HEK293 (cell line): ENCODE results near the gene APRT.
A peak's percentile ranks its signal among the peaks of the same experiment; 100 is the strongest.

Source experiments
- BCL11B ChIP-seq: fragments of 450-650 bp; formaldehyde crosslinking; IDR thresholded peaks from 2 replicates; pipeline ENCODE4 v1.5.1; 2016; ENCODE audit warnings: low read depth, missing biosample characterization, missing genetic modification characterization
- KLF9 ChIP-seq: fragments of 450-650 bp; formaldehyde crosslinking; IDR thresholded peaks from 2 replicates; pipeline ENCODE4 v1.5.1; 2016; ENCODE audit warnings: missing biosample characterization, missing genetic modification characterization, low read depth
- SCRT2 ChIP-seq: fragments of 450-650 bp; formaldehyde crosslinking; IDR thresholded peaks from 2 replicates; pipeline ENCODE4 v1.5.1; 2016; ENCODE audit warnings: missing biosample characterization, missing genetic modification characterization
- ZBTB20 ChIP-seq: fragments of 450-650 bp; formaldehyde crosslinking; IDR thresholded peaks from 2 replicates; pipeline ENCODE4 v1.5.1; 2016; ENCODE audit warnings: missing biosample characterization, missing genetic modification characterization
- ZFP69B ChIP-seq: fragments of 450-650 bp; formaldehyde crosslinking; IDR thresholded peaks from 2 replicates; pipeline ENCODE4 v1.5.1; 2016; ENCODE audit warnings: missing biosample characterization, missing genetic modification characterization
- ZNF140 ChIP-seq: fragments of 450-650 bp; formaldehyde crosslinking; IDR thresholded peaks from 2 replicates; pipeline ENCODE4 v1.5.1; 2016; ENCODE audit warnings: missing biosample characterization, missing genetic modification characterization
- ZNF157 ChIP-seq: fragments of 450-650 bp; formaldehyde crosslinking; IDR thresholded peaks from 2 replicates; pipeline ENCODE4 v1.5.1; 2016; ENCODE audit warnings: missing biosample characterization, missing genetic modification characterization
- ZNF169 ChIP-seq: fragments of 450-650 bp; formaldehyde crosslinking; IDR thresholded peaks from 2 replicates; pipeline ENCODE4 v1.5.1; 2016; ENCODE audit warnings: missing biosample characterization, missing genetic modification characterization
- ZNF24 ChIP-seq: fragments of 450-650 bp; formaldehyde crosslinking; IDR thresholded peaks from 2 replicates; pipeline ENCODE4 v1.5.1; 2016; ENCODE audit warnings: missing biosample characterization, missing genetic modification characterization
- ZNF37A ChIP-seq: fragments of 450-650 bp; IDR thresholded peaks from 2 replicates; pipeline ENCODE4 v1.5.1; 2018; ENCODE audit warnings: missing biosample characterization, missing genetic modification characterization
- ZNF433 ChIP-seq: fragments of 450-650 bp; formaldehyde crosslinking; IDR thresholded peaks from 2 replicates; pipeline ENCODE4 v1.5.1; 2016; ENCODE audit warnings: missing biosample characterization, missing genetic modification characterization, low read depth
- ZNF48 ChIP-seq: fragments of 450-650 bp; formaldehyde crosslinking; IDR thresholded peaks from 2 replicates; pipeline ENCODE4 v1.5.1; 2016; ENCODE audit warnings: missing biosample characterization, missing genetic modification characterization
- ZNF624 ChIP-seq: fragments of 450-650 bp; formaldehyde crosslinking; IDR thresholded peaks from 2 replicates; pipeline ENCODE4 v1.5.1; 2017; ENCODE audit warnings: missing biosample characterization, missing genetic modification characterization
- ZNF654 ChIP-seq: fragments of 450-650 bp; formaldehyde crosslinking; IDR thresholded peaks from 2 replicates; pipeline ENCODE4 v1.5.1; 2016; ENCODE audit warnings: low read depth, missing biosample characterization, missing genetic modification characterization
- ZNF660 ChIP-seq: fragments of 450-650 bp; IDR thresholded peaks from 2 replicates; pipeline ENCODE4 v1.5.1; 2018; ENCODE audit warnings: missing biosample characterization, mild to moderate bottlenecking, missing genetic modification characterization
- ZNF677 ChIP-seq: fragments of 450-650 bp; IDR thresholded peaks from 2 replicates; pipeline ENCODE4 v1.5.0; 2018; ENCODE audit warnings: missing biosample characterization, mild to moderate bottlenecking, missing genetic modification characterization, moderate library complexity
- ZNF707 ChIP-seq: fragments of 450-650 bp; formaldehyde crosslinking; IDR thresholded peaks from 2 replicates; pipeline ENCODE4 v1.5.1; 2016; ENCODE audit warnings: missing biosample characterization, missing genetic modification characterization
- ZNF768 ChIP-seq: fragments of 450-650 bp; formaldehyde crosslinking; IDR thresholded peaks from 2 replicates; pipeline ENCODE4 v1.5.1; 2018; ENCODE audit warnings: missing biosample characterization, mild to moderate bottlenecking, missing genetic modification characterization
- ZSCAN23 ChIP-seq: fragments of 450-650 bp; formaldehyde crosslinking; IDR thresholded peaks from 2 replicates; pipeline ENCODE4 v1.5.1; 2016; ENCODE audit warnings: missing biosample characterization, missing genetic modification characterization
- TF ChIP-seq, protein P1 (sequence below): fragments of 450-650 bp; formaldehyde crosslinking; IDR thresholded peaks from 2 replicates; pipeline ENCODE4 v1.5.1; 2017; ENCODE audit warnings: missing biosample characterization, missing genetic modification characterization
- TF ChIP-seq, protein P2 (sequence below): fragments of 450-650 bp; formaldehyde crosslinking; IDR thresholded peaks from 2 replicates; pipeline ENCODE4 v1.5.1; 2016; ENCODE audit warnings: missing biosample characterization, missing genetic modification characterization
- TF ChIP-seq, protein P3 (sequence below): fragments of 450-650 bp; formaldehyde crosslinking; IDR thresholded peaks from 2 replicates; pipeline ENCODE4 v1.5.1; 2017; ENCODE audit warnings: missing biosample characterization, missing genetic modification characterization
- TF ChIP-seq, protein P4 (sequence below): fragments of 450-650 bp; formaldehyde crosslinking; IDR thresholded peaks from 2 replicates; pipeline ENCODE4 v1.5.1; 2016; ENCODE audit warnings: missing biosample characterization, missing genetic modification characterization
- TF ChIP-seq, protein P5 (sequence below): fragments of 450-650 bp; IDR thresholded peaks from 2 replicates; pipeline ENCODE4 v1.5.1; 2018; ENCODE audit warnings: missing biosample characterization, mild to moderate bottlenecking, missing genetic modification characterization
- TF ChIP-seq, protein P6 (sequence below): fragments of 450-650 bp; formaldehyde crosslinking; IDR thresholded peaks from 2 replicates; pipeline ENCODE4 v1.5.1; 2016; ENCODE audit warnings: missing biosample characterization, missing genetic modification characterization
- TF ChIP-seq, protein P7 (sequence below): fragments of 450-650 bp; formaldehyde crosslinking; IDR thresholded peaks from 2 replicates; pipeline ENCODE4 v1.5.1; 2016; ENCODE audit warnings: missing biosample characterization, missing genetic modification characterization

Gene APRT

DNA sequence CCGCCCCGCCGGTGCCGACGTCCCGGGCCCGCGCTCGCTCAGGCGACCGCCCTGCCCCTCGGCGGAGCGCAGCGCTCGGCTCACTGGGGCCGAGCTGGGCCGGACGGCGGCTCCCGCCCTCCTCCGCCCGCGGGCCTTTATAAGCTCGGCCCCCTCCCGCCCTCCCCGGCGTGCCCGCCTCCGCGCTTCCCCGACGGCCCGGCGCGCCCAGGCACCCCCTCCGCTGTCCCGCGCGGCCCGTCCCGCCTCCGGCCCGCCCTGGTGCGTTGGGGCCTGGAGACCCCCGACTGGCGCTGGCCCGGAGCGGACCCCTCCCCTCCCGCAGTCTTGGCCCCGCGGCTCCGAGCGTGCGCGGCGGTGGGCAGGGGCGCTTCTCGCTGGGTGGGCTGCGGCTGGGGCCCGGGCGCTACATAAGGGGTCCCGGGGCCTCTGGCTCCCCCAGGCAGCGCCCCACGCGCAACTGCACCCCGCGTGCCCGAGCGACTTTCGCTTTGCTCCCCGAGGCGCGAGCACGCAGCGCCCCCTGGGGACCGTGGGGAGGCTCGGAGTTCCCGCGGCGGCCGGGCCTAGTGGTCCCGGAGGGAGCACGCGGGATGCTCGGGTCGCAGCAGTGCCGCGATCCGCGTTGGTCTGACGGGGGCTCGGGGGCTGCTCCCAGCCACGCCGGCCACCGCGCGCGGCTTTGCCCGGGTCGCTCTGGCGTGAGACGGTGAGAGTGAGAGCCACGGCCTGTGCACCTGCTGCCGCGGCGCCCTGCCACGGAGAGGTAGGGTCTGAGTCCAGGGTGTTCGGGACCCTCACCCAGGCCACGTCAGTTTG lies 26.4 kb downstream of the APRT start, which contains the start of gene PIEZO1 (continued):
- TF ChIP-seq, protein P1, sequence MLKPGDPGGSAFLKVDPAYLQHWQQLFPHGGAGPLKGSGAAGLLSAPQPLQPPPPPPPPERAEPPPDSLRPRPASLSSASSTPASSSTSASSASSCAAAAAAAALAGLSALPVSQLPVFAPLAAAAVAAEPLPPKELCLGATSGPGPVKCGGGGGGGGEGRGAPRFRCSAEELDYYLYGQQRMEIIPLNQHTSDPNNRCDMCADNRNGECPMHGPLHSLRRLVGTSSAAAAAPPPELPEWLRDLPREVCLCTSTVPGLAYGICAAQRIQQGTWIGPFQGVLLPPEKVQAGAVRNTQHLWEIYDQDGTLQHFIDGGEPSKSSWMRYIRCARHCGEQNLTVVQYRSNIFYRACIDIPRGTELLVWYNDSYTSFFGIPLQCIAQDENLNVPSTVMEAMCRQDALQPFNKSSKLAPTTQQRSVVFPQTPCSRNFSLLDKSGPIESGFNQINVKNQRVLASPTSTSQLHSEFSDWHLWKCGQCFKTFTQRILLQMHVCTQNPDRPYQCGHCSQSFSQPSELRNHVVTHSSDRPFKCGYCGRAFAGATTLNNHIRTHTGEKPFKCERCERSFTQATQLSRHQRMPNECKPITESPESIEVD (tag by site-specific recombination): no peak
- TF ChIP-seq ZNF140 (tag by site-specific recombination): no peak
- TF ChIP-seq ZNF48 (tag by site-specific recombination): no peak
- TF ChIP-seq, protein P2, sequence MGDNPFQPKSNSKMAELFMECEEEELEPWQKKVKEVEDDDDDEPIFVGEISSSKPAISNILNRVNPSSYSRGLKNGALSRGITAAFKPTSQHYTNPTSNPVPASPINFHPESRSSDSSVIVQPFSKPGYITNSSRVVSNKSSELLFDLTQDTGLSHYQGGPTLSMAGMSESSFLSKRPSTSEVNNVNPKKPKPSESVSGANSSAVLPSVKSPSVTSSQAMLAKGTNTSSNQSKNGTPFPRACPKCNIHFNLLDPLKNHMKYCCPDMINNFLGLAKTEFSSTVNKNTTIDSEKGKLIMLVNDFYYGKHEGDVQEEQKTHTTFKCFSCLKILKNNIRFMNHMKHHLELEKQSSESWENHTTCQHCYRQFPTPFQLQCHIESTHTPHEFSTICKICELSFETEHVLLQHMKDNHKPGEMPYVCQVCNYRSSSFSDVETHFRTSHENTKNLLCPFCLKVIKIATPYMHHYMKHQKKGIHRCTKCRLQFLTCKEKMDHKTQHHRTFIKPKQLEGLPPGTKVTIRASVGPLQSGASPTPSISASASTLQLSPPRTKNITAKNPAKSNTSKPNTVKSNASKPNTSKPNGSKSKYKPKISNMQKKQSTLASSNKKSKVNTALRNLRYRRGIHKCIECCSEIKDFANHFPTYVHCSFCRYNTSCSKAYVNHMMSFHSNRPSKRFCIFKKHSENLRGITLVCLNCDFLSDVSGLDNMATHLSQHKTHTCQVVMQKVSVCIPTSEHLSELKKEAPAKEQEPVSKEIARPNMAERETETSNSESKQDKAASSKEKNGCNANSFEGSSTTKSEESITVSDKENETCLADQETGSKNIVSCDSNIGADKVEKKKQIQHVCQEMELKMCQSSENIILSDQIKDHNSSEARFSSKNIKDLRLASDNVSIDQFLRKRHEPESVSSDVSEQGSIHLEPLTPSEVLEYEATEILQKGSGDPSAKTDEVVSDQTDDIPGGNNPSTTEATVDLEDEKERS (tag by site-specific recombination): no peak
- TF ChIP-seq BCL11B (tag by site-specific recombination): peak; percentile 33; the same call in 1 of the 2 replicates
- 0 out of 2 replicates have a peak, but pooled peaks have one; percentile 10 for TF ChIP-seq ZNF654 (tag by site-specific recombination)
- TF ChIP-seq ZSCAN23 (tag by site-specific recombination): no peak
- no peak for TF ChIP-seq ZNF37A
- no peak for TF ChIP-seq ZNF707 (tag by site-specific recombination)
- no peak for TF ChIP-seq ZNF24
- no peak for TF ChIP-seq ZNF624 (tag by site-specific recombination)
- TF ChIP-seq ZNF157 (tag by site-specific recombination): no peak
- peak; percentile 32; the same call in 1 of the 2 replicates for TF ChIP-seq ZFP69B (tag by site-specific recombination)
- TF ChIP-seq ZBTB20 (tag by site-specific recombination): peak; percentile 72; the same call in 1 of the 2 replicates
- 0 out of 2 replicates have a peak, but pooled peaks have one; percentile 65 for TF ChIP-seq ZNF660 (tag by site-specific recombination)
- TF ChIP-seq ZNF677 (tag by site-specific recombination): no peak; the same call in 1 of the 2 replicates
- no peak for TF ChIP-seq ZNF433 (tag by site-specific recombination)
- TF ChIP-seq, protein P3, sequence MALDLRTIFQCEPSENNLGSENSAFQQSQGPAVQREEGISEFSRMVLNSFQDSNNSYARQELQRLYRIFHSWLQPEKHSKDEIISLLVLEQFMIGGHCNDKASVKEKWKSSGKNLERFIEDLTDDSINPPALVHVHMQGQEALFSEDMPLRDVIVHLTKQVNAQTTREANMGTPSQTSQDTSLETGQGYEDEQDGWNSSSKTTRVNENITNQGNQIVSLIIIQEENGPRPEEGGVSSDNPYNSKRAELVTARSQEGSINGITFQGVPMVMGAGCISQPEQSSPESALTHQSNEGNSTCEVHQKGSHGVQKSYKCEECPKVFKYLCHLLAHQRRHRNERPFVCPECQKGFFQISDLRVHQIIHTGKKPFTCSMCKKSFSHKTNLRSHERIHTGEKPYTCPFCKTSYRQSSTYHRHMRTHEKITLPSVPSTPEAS (tag by site-specific recombination): no peak
- TF ChIP-seq, protein P4, sequence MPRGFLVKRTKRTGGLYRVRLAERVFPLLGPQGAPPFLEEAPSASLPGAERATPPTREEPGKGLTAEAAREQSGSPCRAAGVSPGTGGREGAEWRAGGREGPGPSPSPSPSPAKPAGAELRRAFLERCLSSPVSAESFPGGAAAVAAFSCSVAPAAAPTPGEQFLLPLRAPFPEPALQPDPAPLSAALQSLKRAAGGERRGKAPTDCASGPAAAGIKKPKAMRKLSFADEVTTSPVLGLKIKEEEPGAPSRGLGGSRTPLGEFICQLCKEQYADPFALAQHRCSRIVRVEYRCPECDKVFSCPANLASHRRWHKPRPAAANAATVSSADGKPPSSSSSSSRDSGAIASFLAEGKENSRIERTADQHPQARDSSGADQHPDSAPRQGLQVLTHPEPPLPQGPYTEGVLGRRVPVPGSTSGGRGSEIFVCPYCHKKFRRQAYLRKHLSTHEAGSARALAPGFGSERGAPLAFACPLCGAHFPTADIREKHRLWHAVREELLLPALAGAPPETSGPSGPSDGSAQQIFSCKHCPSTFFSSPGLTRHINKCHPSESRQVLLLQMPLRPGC (tag by site-specific recombination): no peak
- TF ChIP-seq ZNF768 (tag by site-specific recombination): no peak
- TF ChIP-seq ZNF169 (tag by site-specific recombination): no peak
- TF ChIP-seq SCRT2: no peak
- TF ChIP-seq, protein P5, sequence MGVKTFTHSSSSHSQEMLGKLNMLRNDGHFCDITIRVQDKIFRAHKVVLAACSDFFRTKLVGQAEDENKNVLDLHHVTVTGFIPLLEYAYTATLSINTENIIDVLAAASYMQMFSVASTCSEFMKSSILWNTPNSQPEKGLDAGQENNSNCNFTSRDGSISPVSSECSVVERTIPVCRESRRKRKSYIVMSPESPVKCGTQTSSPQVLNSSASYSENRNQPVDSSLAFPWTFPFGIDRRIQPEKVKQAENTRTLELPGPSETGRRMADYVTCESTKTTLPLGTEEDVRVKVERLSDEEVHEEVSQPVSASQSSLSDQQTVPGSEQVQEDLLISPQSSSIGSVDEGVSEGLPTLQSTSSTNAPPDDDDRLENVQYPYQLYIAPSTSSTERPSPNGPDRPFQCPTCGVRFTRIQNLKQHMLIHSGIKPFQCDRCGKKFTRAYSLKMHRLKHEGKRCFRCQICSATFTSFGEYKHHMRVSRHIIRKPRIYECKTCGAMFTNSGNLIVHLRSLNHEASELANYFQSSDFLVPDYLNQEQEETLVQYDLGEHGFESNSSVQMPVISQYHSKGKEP (tag by site-specific recombination): 0 out of 2 replicates have a peak, but pooled peaks have one; percentile 49
- TF ChIP-seq, protein P6, sequence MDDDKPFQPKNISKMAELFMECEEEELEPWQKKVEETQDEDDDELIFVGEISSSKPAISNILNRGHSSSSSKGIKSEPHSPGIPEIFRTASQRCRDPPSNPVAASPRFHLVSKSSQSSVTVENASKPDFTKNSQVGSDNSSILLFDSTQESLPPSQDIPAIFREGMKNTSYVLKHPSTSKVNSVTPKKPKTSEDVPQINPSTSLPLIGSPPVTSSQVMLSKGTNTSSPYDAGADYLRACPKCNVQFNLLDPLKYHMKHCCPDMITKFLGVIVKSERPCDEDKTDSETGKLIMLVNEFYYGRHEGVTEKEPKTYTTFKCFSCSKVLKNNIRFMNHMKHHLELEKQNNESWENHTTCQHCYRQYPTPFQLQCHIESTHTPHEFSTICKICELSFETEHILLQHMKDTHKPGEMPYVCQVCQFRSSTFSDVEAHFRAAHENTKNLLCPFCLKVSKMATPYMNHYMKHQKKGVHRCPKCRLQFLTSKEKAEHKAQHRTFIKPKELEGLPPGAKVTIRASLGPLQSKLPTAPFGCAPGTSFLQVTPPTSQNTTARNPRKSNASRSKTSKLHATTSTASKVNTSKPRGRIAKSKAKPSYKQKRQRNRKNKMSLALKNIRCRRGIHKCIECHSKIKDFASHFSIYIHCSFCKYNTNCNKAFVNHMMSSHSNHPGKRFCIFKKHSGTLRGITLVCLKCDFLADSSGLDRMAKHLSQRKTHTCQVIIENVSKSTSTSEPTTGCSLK: no peak
- TF ChIP-seq, protein P7, sequence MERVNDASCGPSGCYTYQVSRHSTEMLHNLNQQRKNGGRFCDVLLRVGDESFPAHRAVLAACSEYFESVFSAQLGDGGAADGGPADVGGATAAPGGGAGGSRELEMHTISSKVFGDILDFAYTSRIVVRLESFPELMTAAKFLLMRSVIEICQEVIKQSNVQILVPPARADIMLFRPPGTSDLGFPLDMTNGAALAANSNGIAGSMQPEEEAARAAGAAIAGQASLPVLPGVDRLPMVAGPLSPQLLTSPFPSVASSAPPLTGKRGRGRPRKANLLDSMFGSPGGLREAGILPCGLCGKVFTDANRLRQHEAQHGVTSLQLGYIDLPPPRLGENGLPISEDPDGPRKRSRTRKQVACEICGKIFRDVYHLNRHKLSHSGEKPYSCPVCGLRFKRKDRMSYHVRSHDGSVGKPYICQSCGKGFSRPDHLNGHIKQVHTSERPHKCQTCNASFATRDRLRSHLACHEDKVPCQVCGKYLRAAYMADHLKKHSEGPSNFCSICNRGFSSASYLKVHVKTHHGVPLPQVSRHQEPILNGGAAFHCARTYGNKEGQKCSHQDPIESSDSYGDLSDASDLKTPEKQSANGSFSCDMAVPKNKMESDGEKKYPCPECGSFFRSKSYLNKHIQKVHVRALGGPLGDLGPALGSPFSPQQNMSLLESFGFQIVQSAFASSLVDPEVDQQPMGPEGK (tag by site-specific recombination): peak; percentile 83
- TF ChIP-seq KLF9 (tag by site-specific recombination): 0 out of 2 replicates have a peak, but pooled peaks have one; percentile 19
